ENCODE results near the gene ARHGAP19. TPM values are rescaled to one million over a fixed set of nuclear protein-coding genes. Genes with fewer than 3 reads are reported as not detected.

ARHGAP19 gene
- total and polyA plus RNA-seq, 2 of the 8 experiments (the other 6 are each of a cell fraction or from before 2014, with no cell fraction given), result 13.3 to 32.1 TPM

DNA sequence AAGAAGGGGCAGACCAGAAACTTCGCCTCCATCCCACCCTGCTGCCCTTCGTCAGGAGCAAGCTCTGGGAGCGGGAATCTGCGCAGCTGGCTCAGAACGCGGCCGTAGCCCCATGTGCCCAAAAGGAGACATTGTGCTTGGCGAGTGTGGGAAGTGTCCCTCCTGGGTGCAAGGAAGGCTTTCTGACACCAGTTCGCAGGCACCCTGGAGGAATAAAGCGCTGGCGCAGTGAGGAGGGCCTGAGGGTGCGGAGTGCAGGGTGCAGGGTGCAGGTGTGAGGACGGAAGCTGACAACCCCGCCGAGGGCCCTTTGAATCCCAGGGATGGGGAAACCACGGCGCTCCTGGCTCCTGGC is 107.5 kb downstream of the ARHGAP19 start (continued):
- TF ChIP-seq, protein P1, sequence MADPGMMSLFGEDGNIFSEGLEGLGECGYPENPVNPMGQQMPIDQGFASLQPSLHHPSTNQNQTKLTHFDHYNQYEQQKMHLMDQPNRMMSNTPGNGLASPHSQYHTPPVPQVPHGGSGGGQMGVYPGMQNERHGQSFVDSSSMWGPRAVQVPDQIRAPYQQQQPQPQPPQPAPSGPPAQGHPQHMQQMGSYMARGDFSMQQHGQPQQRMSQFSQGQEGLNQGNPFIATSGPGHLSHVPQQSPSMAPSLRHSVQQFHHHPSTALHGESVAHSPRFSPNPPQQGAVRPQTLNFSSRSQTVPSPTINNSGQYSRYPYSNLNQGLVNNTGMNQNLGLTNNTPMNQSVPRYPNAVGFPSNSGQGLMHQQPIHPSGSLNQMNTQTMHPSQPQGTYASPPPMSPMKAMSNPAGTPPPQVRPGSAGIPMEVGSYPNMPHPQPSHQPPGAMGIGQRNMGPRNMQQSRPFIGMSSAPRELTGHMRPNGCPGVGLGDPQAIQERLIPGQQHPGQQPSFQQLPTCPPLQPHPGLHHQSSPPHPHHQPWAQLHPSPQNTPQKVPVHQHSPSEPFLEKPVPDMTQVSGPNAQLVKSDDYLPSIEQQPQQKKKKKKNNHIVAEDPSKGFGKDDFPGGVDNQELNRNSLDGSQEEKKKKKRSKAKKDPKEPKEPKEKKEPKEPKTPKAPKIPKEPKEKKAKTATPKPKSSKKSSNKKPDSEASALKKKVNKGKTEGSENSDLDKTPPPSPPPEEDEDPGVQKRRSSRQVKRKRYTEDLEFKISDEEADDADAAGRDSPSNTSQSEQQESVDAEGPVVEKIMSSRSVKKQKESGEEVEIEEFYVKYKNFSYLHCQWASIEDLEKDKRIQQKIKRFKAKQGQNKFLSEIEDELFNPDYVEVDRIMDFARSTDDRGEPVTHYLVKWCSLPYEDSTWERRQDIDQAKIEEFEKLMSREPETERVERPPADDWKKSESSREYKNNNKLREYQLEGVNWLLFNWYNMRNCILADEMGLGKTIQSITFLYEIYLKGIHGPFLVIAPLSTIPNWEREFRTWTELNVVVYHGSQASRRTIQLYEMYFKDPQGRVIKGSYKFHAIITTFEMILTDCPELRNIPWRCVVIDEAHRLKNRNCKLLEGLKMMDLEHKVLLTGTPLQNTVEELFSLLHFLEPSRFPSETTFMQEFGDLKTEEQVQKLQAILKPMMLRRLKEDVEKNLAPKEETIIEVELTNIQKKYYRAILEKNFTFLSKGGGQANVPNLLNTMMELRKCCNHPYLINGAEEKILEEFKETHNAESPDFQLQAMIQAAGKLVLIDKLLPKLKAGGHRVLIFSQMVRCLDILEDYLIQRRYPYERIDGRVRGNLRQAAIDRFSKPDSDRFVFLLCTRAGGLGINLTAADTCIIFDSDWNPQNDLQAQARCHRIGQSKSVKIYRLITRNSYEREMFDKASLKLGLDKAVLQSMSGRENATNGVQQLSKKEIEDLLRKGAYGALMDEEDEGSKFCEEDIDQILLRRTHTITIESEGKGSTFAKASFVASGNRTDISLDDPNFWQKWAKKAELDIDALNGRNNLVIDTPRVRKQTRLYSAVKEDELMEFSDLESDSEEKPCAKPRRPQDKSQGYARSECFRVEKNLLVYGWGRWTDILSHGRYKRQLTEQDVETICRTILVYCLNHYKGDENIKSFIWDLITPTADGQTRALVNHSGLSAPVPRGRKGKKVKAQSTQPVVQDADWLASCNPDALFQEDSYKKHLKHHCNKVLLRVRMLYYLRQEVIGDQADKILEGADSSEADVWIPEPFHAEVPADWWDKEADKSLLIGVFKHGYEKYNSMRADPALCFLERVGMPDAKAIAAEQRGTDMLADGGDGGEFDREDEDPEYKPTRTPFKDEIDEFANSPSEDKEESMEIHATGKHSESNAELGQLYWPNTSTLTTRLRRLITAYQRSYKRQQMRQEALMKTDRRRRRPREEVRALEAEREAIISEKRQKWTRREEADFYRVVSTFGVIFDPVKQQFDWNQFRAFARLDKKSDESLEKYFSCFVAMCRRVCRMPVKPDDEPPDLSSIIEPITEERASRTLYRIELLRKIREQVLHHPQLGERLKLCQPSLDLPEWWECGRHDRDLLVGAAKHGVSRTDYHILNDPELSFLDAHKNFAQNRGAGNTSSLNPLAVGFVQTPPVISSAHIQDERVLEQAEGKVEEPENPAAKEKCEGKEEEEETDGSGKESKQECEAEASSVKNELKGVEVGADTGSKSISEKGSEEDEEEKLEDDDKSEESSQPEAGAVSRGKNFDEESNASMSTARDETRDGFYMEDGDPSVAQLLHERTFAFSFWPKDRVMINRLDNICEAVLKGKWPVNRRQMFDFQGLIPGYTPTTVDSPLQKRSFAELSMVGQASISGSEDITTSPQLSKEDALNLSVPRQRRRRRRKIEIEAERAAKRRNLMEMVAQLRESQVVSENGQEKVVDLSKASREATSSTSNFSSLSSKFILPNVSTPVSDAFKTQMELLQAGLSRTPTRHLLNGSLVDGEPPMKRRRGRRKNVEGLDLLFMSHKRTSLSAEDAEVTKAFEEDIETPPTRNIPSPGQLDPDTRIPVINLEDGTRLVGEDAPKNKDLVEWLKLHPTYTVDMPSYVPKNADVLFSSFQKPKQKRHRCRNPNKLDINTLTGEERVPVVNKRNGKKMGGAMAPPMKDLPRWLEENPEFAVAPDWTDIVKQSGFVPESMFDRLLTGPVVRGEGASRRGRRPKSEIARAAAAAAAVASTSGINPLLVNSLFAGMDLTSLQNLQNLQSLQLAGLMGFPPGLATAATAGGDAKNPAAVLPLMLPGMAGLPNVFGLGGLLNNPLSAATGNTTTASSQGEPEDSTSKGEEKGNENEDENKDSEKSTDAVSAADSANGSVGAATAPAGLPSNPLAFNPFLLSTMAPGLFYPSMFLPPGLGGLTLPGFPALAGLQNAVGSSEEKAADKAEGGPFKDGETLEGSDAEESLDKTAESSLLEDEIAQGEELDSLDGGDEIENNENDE (IDR thresholded peaks at IDR 0.05; ENCODE audit: insufficient replicate concordance, low read length), result no peak
- no peak for TF ChIP-seq RXRA (IDR thresholded peaks at IDR 0.05; ENCODE audit: insufficient read depth, low read depth, low read length)
